CD4-positive, alpha-beta T cell (primary cell): ENCODE data around the gene OR52N4. TPM values are rescaled to one million over a fixed set of nuclear protein-coding genes. Genes with fewer than 3 reads are reported as not detected.

Experiments used
- ATAC-seq: fragments of 200-7000 bp; cut with Tn5 transposase; one replicate; pipeline ENCODE4 v1.10.0; 2022; ENCODE audit warnings: mild to moderate bottlenecking; ENCODE audit not compliant: poor library complexity
- CTCF ChIA-PET: fragments of 350-600 bp; sonication (Branson Sonifier 250); formaldehyde crosslinking; loops from one replicate; lab custom pipeline; 2021; ENCODE audit warnings: antibody characterized with exemption, inconsistent platforms; lab: Charles Lee
- POLR2A ChIA-PET: fragments of 350-600 bp; sonication (Branson Sonifier 250); formaldehyde crosslinking; loops from one replicate; lab custom pipeline; 2021; ENCODE audit warnings: antibody characterized with exemption, inconsistent platforms; lab: Charles Lee
- DNase-seq, 14 experiments: peaks; one replicate each; pipeline ENCODE4 v3.0.0-alpha.2; 2013 to 2020; ENCODE audit warnings: mixed read lengths in 2 of 14
- H3K27ac ChIP-seq, 2 donors: one replicate each; pipeline versions ENCODE4 v1.5.1 to v1.7.0; 2013; ENCODE audit warnings: low read length in 2 of 2, low read depth in 1 of 2, mild to moderate bottlenecking in 1 of 2
- H3K27me3 ChIP-seq, 2 experiments: 1 replicate in 1 of 2; 2 replicates in 1 of 2; pipeline versions ENCODE4 v1.6.1 to v1.7.0; 2013; ENCODE audit warnings: low read length in 2 of 2, control low read depth in 1 of 2, mild to moderate bottlenecking in 1 of 2, moderate library complexity in 1 of 2; ENCODE audit not compliant: insufficient read depth in 2 of 2, control insufficient read depth in 1 of 2
- H3K36me3 ChIP-seq: one replicate; pipeline ENCODE4 v1.6.1; 2013; ENCODE audit warnings: low read length, control low read depth; ENCODE audit not compliant: insufficient read depth
- H3K4me1 ChIP-seq: one replicate; pipeline ENCODE4 v1.6.1; 2013; ENCODE audit warnings: low read length, control low read depth; ENCODE audit not compliant: insufficient read depth
- H3K4me3 ChIP-seq: one replicate; pipeline ENCODE4 v1.5.1; 2013; ENCODE audit warnings: mild to moderate bottlenecking, low read length, moderate library complexity
- H3K9me3 ChIP-seq, 2 experiments: 1 replicate in 1 of 2; 2 replicates in 1 of 2; pipeline versions ENCODE4 v1.6.1 to v1.7.0; 2013; ENCODE audit warnings: low read length in 2 of 2, mild to moderate bottlenecking in 2 of 2, control low read depth in 1 of 2, moderate library complexity in 1 of 2; ENCODE audit not compliant: control insufficient read depth in 1 of 2, insufficient read depth in 1 of 2
- H3K27ac Mint-ChIP-seq: one replicate; pipeline ENCODE4 v1.8.0; 2020; ENCODE audit warnings: mixed read lengths
- H3K27me3 Mint-ChIP-seq: one replicate; pipeline ENCODE4 v1.8.0; 2021; ENCODE audit warnings: mixed read lengths
- H3K36me3 Mint-ChIP-seq: one replicate; pipeline ENCODE4 v1.8.0; 2021; ENCODE audit warnings: low read depth, mixed read lengths
- H3K4me1 Mint-ChIP-seq: one replicate; pipeline ENCODE4 v1.8.0; 2021; ENCODE audit warnings: low read depth, mixed read lengths
- H3K4me3 Mint-ChIP-seq: one replicate; pipeline ENCODE4 v1.8.0; 2020; ENCODE audit warnings: mild to moderate bottlenecking, mixed read lengths
- H3K9me3 Mint-ChIP-seq: one replicate; pipeline ENCODE4 v1.8.0; 2020; ENCODE audit warnings: mixed read lengths
- intact Hi-C, 2 experiments: fragments of 100-400 bp; cut with DNase I in 1 of 2; cut with micrococcal nuclease in 1 of 2; formaldehyde crosslinking; loops; one replicate each; pipeline versions ENCODE4 v1.15.1 to v1.9.0; 2023 to 2025; cut with DNase I, micrococcal nuclease
- total RNA-seq, 174 experiments: library from RNA in 2 of 174; stranded (reverse) in 2 of 174; gene quantifications; one replicate each; pipeline ENCODE4 v1.2.3 and lab custom pipeline; 2021 to 2026
- TF ChIP-seq, protein P1 (sequence below): fragments of 200-600 bp; IDR thresholded peaks from one replicate; pipeline ENCODE4 v1.8.0; 2022; ENCODE audit warnings: antibody characterized with exemption, mild to moderate bottlenecking

The OR52N4 gene
- total RNA-seq, 2 experiments from 2014 or later, result 0.50 to 0.96 TPM

DNA sequence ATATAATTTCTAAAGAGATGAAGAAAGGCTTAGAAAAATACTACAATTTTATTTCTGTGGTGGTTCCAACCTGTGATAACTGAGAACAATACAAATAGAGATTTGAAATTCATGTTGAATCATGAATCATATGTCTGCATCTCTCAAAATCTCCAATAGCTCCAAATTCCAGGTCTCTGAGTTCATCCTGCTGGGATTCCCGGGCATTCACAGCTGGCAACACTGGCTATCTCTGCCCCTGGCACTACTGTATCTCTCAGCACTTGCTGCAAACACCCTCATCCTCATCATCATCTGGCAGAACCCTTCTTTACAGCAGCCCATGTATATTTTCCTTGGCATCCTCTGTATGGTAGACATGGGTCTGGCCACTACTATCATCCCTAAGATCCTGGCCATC is 17.6 kb upstream of the OR52N4 start, which contains the start of gene OR56B1:
OR56B1 (plus strand) TSS at position 53 of the 400 bp plus-strand sequence; CDS start at position 122, 69 bp downstream.
- H3K36me3 Mint-ChIP-seq, result peaks cover 4% of the 10 kb centered on the region
- H3K4me3 Mint-ChIP-seq, result no peak within 1 kb of the TSS
- intact Hi-C loops, result no loop called here
- H3K9me3 Mint-ChIP-seq, result peaks cover 7% of the 10 kb centered on the region
- no peak for DNase-seq
- Histone ChIP-seq H3K4me3 (no peak within 1 kb of the TSS), H3K27me3 (no peaks in the 10 kb centered on the region), H3K27ac (no peak within 1 kb of the TSS), H3K9me3 (peaks cover 2 to 3% of the 10 kb centered on the region in 2 experiments), H3K4me1 (no peaks in the 10 kb centered on the region), H3K36me3 (no peaks in the 10 kb centered on the region)
- TF ChIP-seq, protein P1, sequence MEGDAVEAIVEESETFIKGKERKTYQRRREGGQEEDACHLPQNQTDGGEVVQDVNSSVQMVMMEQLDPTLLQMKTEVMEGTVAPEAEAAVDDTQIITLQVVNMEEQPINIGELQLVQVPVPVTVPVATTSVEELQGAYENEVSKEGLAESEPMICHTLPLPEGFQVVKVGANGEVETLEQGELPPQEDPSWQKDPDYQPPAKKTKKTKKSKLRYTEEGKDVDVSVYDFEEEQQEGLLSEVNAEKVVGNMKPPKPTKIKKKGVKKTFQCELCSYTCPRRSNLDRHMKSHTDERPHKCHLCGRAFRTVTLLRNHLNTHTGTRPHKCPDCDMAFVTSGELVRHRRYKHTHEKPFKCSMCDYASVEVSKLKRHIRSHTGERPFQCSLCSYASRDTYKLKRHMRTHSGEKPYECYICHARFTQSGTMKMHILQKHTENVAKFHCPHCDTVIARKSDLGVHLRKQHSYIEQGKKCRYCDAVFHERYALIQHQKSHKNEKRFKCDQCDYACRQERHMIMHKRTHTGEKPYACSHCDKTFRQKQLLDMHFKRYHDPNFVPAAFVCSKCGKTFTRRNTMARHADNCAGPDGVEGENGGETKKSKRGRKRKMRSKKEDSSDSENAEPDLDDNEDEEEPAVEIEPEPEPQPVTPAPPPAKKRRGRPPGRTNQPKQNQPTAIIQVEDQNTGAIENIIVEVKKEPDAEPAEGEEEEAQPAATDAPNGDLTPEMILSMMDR, result no peak
- H3K27ac Mint-ChIP-seq, result no peak within 1 kb of the TSS
- no peaks in the 10 kb centered on the region for H3K4me1 Mint-ChIP-seq
- H3K27me3 Mint-ChIP-seq, result no peaks in the 10 kb centered on the region
- ATAC-seq, result no peak
- POLR2A ChIA-PET, result interaction anchor here (1.1 kb wide), 1 partner anchor 45 kb away, joined by 4 read pairs; no protein-coding TSS in a partner anchor
- CTCF ChIA-PET, result no interaction called here

DNA sequence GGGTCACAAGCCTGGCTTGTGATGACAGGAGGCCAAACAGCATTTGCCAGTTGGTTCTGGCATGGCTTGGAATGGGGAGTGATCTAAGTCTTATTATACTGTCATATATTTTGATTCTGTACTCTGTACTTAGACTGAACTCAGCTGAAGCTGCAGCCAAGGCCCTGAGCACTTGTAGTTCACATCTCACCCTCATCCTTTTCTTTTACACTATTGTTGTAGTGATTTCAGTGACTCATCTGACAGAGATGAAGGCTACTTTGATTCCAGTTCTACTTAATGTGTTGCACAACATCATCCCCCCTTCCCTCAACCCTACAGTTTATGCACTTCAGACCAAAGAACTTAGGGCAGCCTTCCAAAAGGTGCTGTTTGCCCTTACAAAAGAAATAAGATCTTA is 17.0 kb upstream of the OR52N4 start:
- Mint-ChIP-seq H3K9me3 (peaks cover 13% of the 10 kb centered on the region), H3K27me3 (no peaks in the 10 kb centered on the region), H3K36me3 (peaks cover 4% of the 10 kb centered on the region), H3K27ac (no peak overlapping the region), H3K4me1 (no peaks in the 10 kb centered on the region), H3K4me3 (no peak overlapping the region)
- TF ChIP-seq, protein P1, result no peak
- ChIA-PET CTCF (no interaction called here), POLR2A (no interaction called here)
- no peaks in the 10 kb centered on the region for H3K4me1 ChIP-seq
- intact Hi-C loops, result no loop called here
- DNase-seq (no peak), ATAC-seq (no peak)
- no peaks in the 10 kb centered on the region for H3K27me3 ChIP-seq
- no peak overlapping the region for H3K27ac ChIP-seq
- no peaks in the 10 kb centered on the region for H3K36me3 ChIP-seq
- peaks cover 3 to 9% of the 10 kb centered on the region in 2 experiments for H3K9me3 ChIP-seq
- no peak overlapping the region for H3K4me3 ChIP-seq

DNA sequence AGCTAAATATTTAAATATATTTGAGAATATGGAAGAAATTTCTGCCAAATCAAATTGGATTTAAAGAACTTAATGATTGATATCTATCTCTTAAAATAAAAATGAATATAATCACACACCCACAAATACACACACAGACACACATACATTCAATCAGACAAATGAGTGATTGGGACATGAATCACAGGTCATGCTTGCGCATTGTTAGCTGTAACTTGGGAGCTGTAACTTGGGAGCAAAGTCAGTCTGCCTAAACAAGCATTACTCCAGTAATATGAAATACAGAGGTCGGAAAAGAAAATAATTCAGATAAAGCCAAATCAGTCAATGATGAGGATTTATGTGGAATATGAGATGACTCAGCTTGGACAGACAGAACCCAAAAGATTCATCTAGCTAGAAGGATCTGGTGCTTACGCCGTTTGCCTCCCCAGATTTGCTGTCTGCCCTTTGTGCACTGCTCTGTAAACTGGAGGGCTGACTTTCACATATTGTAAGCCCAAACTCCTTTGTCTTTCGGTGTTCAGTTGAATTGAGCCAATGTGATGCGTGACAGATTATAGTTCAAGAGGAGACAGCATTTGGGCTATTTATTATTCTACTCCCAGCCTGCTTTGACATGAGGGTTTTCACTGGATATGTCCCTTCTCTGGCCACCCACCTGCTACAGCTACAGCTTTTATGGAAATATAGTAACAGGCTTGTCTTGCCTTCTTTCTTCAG is 16.2 kb upstream of the OR52N4 start:
- no peaks in the 10 kb centered on the region for H3K4me1 Mint-ChIP-seq
- no peak overlapping the region for H3K4me3 Mint-ChIP-seq
- POLR2A ChIA-PET, result no interaction called here
- no peaks in the 10 kb centered on the region for H3K36me3 ChIP-seq
- no peak overlapping the region for H3K4me3 ChIP-seq
- H3K9me3 Mint-ChIP-seq, result peaks cover 14% of the 10 kb centered on the region
- H3K9me3 ChIP-seq, result peaks cover 3 to 14% of the 10 kb centered on the region in 2 experiments
- peaks cover 4% of the 10 kb centered on the region for H3K36me3 Mint-ChIP-seq
- intact Hi-C loops, result no loop called here
- CTCF ChIA-PET, result no interaction called here
- DNase-seq, result no peak
- TF ChIP-seq, protein P1, result no peak
- no peak for ATAC-seq
- H3K27ac ChIP-seq, result no peak overlapping the region
- no peaks in the 10 kb centered on the region for H3K27me3 ChIP-seq
- H3K27ac Mint-ChIP-seq, result no peak overlapping the region
- H3K27me3 Mint-ChIP-seq, result no peaks in the 10 kb centered on the region
- H3K4me1 ChIP-seq, result no peaks in the 10 kb centered on the region
